HG03039 (cell line): Measurements from ENCODE around the gene AP1S2.
"Not testable (repeated sequence)": the region's sequence is repeated elsewhere in the genome, so short reads cannot be mapped to it uniquely, and the experiment has no call there.

Experiments
- ATAC-seq: cut with Tn5 transposase; IDR thresholded peaks from one replicate; pipeline ENCODE4 v1.9.1; 2021; ENCODE audit warnings: mild to moderate bottlenecking, moderate library complexity; ENCODE audit not compliant: unreplicated experiment

AP1S2 gene

DNA sequence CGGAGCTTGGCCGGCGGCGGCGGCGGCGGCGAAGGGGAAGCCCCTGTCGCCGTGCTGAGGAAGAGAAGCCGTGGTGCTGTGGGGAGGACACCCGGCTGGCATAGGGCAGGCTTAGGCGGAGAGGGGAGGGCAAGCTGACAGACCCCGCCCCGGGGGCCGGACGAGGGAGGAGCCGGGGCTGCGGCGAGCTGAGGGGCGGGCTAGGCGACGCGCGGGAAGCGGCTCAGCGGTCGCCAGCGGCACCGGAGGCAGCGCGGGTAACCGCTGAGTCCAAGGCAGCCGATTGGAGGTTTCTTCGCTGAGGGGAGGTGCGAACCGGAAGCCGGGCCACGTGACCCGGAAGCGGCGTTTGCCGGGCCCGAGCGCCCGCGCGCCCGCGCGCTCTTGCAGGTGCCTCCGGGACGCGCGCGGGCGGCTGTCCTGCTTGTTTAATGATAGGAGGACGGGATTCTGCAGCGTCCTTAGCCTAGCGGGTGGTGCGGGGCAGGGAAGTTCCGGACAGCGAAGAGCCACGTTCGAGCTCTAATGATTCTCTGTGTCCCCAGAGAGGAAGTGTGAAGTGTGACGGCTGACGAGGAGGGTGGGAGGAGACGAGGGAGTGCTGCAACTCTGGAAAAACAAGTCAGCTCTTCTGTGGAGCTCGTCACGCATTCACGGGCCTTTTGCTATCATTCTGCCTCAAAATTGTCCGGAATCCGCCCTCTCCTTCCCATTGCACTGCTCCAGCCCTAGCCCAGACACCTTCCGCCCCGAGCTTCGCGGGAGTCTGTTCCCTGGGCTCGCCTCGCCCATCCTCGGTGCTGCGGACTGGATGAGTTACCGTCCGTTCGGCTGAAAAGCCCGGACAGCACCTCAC, at the start of gene AP1S2:
Gene AP1S2 (minus strand): TSS at position 102 of the 856 bp plus-strand sequence. CDS start 2,289 bp downstream, outside the sequence.
- peak; percentile 92 for ATAC-seq

DNA sequence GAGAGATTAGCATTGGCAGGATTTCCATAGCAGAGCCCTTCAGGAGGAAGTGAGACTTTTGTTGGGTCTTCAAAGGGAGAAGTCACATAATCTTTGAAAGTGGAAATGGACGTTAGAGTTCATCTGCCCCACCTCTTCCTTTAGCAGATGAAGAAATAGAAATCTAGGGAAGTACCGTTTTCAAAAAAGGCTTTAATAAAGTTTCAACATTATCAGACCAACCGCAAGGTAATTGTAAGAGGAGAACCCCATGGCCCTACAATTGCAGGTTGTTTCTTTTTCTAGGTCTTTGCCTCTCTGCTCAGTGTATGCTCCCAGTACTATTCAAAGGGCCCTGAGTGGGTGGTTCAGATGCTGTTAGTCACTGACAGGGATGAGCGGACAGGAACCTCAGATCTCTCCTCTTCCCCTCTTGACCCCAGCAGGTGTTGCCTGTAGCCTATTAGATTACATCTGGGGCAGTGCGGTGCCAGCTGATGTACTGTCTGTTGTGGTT, 48.6 kb upstream of the AP1S2 start:
- peak; percentile 97 for ATAC-seq

DNA sequence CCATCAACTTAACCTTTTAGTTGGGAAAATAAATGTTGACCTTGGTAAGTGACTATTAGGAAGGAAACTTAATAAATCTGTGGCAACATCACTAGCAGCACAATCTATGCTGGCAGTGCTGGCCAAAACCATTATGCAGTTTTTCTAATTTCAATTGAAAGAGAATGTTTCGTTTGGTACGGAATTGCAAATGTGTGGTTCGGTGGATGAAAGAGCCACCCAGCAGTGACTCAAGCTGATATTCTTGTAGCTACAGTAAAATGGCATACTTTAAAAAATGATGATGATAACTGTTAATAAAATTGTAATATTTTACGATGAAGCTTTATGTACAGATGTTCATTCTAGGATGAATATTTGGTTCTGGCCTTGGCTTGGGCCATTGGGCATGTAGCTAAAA, 40.7 kb upstream of the AP1S2 start:
- no peak for ATAC-seq

DNA sequence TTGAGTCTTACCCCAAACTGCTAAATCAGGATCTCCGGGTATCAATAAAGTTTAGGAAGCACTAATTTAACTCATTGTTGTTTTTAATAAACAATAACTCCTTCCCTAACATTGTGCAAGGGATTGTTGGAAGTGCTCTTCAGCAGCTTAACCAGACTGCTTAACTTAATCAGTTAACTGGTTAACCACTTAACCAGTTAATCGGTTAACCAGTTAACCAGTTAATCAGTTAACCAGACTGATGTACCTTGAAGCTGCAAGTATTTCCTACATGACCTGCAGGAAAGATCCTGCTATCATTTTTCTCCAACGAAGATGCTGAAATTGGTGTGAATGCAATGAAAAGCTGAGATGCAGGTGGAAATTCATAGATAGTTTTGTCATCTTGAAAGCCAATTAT, 40.1 kb upstream of the AP1S2 start:
- ATAC-seq: no peak

DNA sequence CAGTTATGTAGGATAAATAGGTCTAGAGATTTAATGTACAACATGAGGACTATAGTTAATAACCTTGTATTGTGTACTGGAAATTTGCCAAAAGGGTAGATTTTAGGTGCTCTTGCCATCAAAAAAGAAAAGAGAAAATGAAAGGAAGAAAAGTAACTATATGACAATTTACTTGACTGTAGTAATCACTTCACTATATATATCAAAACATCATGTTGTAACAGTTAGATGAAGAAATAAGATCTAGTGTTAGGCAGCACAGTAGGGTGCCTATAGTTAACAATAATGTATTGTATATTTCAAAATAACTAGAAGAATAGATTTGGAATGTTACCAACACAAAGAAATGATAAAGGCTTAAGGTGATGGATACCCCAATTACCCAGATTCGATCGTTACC, 35.9 kb upstream of the AP1S2 start:
- no peak for ATAC-seq

DNA sequence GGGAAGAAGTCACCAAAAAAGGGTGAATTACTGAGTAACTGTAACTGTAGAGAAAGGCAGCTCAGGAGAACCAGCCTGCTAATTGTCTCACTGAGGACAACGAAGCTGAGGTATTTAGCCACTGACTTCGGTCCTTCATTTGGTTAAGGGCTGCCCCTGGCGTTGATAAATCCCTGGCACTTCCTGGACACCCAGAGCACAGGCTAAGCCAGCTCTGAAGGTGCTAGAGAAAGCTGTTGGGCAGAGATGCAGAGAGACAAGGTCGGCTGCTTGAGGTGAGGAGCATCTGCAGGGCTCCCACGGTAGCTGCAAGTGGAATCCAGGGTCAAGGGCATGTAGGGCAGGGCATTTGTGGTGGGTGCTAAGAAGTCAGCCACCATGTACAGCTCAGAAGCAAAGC, 33.4 kb upstream of the AP1S2 start:
- ATAC-seq: no peak

DNA sequence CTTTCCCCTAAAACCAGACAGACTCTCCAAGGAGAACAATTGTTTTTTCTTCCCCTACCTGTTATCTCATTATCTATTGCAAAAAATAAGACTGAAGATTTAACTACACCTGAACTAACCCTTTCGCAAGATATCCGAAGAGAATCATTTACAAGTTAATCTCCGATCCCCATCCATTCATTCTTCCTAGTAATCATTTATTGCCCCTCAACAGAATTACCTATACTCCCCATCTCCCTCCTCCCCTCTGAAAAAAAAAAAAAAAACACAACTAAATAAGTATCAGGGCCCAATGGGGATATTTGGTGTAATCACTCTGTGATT, 28.9 kb upstream of the AP1S2 start:
- ATAC-seq: no peak

DNA sequence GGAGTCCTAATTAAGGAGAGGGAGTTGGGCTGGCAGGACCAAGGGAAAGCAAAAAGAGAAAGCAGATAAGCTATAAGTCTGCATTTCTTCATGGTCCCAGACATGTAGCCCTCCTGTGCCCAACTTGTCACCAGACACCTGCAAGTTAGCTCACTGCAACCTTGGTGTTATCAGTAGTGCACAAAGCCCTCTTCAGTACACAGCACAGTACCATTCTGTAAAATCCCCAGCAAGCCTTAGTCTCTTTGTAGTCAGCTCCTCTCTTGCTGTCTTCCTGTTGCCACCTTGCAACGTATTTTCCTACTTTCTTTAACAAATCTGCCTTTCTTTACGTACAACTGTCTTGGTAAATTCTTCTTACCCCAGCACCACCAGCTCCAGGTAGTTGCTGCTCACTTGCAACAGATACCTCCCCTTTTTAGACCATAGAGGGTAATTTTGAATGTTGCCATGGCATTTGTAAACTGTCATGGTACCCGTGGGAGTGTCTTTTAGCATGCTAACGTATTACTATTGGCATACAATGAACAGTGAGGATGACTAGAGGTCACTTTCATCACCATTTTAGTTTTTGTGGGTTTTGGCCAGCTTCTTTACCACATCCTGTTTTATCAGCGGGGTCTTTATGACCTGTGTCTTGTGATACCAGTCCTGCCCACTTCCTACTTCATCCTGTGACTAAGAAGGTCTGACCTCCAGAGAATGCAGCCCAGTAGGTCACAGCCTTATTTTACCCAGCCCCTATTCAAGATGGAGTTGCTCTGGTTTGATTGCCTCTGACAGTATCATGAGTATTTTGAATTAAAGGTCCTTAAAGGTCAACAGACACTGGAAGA, 28.3 kb upstream of the AP1S2 start:
- ATAC-seq: peak; percentile 56

DNA sequence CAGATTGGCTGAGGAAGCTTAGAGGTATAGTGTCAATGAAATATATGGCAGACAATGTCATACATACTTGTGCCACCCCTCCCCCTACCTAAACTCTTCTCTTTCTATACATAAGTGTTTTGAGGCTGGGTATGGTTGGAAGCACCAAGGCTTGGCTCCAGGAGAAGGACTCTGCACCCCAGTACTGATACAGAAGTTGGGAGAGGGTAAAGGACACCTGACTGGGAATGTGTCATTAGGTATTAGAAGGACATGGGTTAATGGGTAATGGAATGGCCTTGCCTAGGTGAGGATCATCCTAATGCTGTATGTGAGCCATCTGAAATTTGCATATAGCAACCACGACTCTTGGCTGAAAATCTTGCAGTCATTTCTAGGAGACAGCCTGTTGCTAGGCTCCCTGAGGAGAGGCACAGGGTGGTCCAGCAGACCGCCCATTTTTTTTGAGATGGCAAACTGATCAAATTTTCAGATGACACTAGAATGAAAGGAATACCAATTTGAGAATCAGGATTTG, 26.8 kb upstream of the AP1S2 start:
- ATAC-seq: no peak

DNA sequence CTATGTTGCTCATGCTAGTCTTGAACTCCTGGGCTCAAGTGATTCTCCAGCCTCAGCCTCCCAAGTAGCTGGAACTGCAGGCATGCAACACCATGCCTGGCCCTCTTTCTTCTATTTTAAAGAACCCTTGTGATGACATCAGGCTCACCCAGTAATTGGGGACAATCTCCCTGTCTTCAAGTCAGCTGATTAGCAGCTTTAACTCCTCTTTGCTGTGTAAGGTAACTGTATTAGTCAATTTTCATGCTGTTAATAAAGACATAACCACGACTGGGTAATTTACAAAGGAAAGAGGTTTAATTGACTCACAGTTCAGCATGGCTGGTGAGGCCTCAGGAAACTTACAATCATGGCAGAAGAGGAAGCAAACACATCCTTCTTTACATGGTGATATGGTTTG, 23.3 kb upstream of the AP1S2 start:
- not testable (repeated sequence) for ATAC-seq

DNA sequence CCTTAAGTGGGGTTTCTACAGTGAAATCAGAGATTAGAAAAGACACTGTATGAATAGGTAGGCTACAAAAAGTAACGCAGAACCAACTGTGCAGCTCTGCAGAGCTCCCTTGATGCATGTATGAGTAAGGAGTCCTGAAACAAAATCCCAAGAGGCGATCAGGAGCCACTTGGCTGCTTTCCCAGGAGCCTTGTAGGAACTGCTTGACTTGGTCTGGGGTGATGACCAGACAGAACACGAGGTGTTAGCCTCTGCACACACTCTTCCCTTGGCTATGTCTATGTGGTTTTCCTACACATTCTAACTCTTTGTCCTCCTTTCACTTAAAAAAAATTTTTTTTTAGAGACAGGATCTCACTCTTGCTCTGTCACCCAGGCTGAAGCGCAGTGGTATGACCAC, 22.8 kb upstream of the AP1S2 start:
- no peak for ATAC-seq

DNA sequence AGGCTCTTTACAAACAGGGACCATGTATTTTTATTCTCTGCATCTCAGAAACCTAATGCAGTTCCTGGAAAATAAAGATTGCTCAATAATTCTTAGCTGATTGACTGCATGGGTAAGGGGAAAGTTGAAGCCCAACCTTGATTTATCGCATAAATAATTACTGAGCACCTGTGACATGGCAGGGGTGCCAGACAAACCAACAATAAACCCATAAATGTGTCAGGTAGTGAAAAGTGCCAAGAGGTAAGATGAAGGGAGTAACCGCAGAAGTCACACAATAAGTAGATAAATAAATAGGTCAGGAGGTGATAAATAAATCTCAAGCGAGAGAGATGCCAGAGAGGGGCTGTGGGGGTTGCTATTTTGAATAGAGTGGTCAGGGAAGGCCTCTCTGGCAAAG, 20.1 kb upstream of the AP1S2 start:
- no peak for ATAC-seq

DNA sequence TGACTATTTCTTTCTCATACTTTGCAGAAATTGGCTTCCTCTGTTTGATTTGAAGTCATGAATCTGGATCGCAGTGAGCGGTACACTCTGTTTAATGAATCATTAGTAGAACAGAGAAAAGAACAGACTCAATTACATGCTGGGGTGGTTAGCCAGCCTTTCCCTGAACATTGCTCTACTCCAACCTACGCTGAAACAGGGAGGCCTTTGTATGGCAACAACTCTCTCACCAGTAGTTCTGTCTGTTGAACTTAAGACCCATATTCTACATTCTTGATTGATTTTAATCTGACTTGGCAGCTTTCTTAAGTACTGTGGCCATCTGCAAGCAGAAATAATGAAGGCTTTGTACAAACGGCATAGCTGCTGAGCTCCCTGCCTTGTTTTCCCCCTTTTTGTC, 19.0 kb upstream of the AP1S2 start:
- no peak for ATAC-seq

DNA sequence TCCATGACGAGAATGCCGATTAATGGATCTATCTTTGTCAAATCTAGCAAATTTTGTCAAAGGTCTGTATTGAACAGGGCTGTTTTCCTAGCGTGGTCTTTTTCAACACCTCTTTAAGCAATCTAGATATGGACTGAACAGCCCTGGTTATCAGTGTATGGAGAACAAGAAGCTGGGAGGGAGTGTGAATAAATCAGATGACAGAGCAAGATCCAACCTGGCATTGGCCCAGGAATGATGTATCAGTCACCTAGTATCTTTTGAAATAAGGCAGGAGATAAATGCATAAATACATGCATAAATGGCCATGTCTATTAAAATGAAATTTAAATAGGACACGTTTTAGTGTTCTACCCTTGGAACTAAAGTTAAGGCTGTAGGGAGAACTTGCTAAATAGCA, 15.7 kb upstream of the AP1S2 start:
- no peak for ATAC-seq

DNA sequence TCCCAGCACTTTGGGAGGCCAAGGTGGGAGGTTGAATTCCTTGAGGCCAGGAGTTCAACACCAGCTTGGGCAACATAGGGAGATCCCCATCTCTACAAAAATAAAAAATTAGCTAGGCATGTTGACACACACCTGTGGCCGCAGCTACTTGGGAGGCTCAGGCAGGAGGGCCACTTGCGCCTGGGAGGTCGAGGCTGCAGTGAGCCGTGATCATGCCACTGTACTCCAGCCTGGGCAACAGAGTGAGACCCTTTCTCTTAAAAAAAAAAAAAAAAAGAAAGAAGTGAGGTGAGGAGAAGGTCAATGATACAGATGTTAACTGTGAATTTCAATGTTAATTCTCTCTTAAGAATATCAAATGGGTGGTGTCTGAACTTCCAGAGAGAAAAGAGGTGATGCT, 15.1 kb upstream of the AP1S2 start:
- no peak for ATAC-seq

DNA sequence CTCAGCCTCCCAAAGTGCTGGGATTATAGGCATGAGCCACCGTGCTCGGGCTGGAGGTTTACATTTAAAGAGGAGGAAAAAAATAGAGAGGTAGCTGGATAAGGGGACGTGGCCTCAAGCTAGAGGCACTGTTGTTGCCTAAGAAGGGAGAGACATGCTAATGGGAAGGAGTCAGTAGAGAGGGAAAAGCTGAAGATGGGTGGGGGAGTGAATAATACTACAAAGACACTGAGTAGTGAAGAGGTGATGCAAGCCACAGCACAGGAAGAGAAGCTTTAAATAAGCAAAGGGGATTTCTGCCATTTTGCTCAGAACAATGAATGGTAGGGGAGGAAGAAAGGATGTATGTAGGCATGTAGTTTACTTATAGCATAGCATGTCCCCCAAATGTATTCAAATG, 11.5 kb upstream of the AP1S2 start:
- ATAC-seq: no peak

DNA sequence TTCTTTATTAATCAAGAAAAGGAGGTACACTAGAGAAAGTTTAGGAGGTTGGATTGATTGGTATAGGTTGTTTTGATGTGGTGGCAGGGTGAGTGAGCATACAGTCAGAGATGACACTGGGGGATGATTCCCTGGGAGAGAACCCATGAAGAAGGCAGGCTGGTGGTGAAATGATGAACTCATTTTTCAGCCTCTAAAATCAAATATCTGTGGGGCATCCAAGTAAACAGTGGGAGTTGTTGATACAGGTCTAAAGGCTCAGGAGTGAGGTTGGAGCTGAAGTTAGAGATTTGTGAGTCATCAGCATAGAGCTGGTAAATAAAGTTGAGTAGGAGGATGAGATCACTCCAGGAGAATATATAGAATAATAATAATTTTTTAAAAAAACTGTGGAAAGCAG, 10.0 kb upstream of the AP1S2 start:
- ATAC-seq: no peak

DNA sequence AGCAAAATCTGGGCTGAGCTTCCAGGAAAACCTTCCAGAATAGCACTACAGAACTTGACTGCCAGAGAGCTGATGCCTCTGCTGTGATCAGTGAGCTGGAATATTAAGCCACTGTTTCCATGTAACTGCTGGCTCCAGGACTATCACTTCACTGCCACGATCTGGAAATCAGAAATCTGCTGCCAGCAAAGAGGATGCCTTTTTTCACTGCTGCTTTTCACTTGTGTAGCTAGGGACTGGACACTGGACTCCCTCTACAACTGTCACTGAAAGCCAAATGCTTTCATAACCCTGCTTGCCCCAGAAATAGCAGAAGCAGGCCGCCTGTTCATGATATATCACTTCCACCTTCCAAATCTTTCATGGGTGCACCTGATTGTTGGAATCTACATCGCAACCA, 9.4 kb upstream of the AP1S2 start:
- ATAC-seq: no peak

DNA sequence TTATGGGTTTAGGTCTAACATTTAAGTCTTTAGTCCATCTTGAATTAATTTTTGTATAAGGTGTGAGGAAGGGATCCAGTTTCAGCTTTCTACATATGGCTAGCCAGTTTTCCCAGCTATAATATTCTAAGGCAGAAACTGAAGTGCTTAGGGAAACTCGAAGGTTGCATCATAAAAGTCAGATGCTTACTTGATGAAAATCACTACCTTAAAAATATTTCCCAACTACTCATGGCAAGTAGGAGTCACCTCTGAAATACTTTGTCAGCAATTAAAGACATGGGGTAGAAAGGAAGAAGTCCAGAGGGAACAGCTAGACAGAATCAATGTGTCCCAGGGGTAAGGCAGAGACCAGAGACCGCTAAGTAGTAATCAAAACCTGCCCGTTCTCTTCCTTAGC, 6.3 kb upstream of the AP1S2 start:
- no peak for ATAC-seq

DNA sequence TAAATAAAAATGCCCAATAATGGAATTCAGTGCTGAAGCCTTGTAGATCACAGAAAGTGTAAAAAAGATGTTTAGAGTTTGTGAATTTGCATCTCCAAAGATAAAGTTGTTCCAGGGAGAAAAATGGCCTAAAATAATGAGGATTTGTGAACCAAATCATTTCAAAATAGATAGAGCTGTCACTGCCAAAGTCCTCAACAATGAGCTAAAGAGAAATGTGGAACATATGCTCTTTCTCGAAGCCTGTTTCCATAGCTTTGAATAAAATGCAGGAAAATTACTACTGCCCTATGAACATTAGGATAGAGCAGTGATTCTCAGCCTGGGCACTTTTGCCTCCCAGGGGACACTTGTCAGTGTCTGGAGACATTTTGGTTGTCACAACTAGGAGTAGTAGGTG, 3.4 kb upstream of the AP1S2 start:
- no peak for ATAC-seq

DNA sequence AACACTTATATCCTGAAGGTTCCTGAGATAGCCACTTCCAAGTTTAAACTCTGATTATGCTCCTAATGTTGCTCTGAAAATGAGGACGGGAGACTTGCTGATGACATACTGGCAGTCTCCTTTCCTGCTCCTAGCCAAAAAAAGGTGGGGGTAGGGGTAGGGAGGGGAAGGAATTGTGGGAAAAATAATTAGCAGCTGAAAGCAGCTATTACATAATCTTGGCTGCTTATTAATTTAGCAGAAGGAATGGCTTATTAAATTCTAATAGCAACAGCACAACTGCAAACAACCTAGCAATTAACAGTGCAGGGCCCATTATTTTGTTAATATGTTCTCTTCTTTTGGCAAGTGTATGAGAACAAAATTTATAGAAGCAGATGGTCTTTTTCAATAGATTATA, 2.0 kb upstream of the AP1S2 start:
- ATAC-seq: no peak

DNA sequence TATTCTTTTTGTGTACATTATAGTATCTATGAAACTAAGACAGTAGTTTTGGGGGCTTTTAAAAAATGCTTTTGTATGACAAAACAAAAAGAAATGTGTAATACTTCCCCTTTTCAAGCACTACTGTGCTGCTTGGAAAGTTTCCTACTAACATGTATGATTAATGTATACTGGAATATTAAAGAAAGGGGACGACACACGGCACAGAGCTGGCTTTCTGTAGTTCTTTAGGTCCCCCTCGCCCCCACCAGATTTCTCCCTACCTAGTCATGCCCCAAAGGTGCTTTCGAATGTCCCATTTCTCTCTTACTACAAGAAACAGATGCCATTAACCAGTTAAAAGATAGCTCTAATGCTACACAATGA, 1.6 kb upstream of the AP1S2 start:
- ATAC-seq: no peak
